Central memory CD4-positive, alpha-beta T cell (primary cell): ENCODE measurements around the gene COG2.
"Not testable (repeated sequence)": the region's sequence is repeated elsewhere in the genome, so short reads cannot be mapped to it uniquely, and the experiment has no call there.

Experiments used
- DNase-seq: peaks from one replicate; pipeline ENCODE4 v3.0.0; 2022

The COG2 gene

DNA sequence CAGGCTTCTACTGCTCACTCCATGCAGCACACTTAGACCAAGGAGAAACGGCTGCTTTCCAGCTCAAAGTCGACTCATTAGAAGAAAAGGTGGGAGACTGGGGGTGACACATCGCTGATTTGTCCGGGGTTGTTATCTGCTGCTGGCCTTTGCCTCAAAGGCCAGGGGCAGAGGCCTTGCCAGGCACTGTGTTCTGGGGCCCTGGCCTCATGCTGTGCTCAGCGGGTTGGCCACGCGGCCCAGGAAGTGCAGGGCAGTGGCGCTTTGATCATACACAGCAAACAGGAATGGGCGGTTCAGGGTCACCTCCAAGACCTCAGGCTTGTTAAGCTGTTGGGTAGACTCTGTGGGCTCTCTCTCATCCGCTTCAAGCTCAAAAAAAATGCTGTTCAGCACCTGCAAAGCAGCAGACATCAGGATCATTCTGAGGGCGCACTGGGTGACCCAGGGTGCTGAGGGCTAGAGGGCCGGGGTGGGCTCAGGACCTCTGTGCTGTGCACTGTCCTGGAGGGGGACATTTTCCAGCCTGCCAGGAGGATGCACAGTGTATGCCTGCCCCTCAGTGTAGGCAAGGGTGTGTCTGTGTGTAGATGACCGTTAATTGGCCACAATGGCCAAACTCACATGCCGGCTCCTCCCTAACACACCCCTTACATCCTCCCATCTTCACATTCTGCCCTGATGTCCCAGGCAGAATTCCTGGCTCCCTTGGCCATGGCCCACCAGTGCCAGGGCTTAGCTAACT, 60.8 kb downstream of the COG2 start:
- DNase-seq, result no peak

DNA sequence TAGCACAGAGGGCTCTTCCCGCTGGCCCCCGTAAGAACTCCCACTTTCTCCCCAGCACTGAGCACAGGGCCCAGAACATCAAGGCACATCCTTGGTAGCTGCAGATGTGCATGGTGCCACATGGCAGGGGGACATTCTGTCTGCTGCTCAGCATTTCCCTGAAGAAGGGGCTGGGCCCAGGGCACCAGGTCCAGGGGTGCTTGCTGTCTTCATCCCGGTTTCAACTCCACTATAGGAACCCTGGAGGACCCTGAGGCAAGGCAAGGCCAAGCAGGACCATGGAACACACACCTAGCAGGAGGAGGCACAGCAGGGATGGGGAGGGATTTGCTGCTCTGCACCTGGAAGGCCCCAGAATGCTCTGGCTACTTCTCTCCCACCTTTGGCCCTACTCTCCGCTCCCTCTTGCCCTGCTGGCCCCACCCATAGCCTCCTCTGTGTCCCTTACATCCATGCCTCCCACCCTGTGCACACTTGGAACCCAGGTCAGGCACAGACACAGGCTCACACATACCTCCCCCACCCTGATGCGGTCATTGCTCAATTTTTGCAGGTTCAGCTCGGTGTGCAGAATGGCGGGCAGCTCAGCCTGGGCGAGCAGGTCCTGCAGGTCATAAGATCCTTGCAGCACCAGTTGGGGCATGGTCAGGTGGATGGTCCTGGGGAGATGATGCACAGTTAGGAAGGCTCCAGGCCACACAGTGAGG, 61.6 kb downstream of the COG2 start:
- no peak for DNase-seq

GRCh38 chr1:230704830-230705229, 62.5 kb downstream of the COG2 start:
- no peak for DNase-seq

DNA sequence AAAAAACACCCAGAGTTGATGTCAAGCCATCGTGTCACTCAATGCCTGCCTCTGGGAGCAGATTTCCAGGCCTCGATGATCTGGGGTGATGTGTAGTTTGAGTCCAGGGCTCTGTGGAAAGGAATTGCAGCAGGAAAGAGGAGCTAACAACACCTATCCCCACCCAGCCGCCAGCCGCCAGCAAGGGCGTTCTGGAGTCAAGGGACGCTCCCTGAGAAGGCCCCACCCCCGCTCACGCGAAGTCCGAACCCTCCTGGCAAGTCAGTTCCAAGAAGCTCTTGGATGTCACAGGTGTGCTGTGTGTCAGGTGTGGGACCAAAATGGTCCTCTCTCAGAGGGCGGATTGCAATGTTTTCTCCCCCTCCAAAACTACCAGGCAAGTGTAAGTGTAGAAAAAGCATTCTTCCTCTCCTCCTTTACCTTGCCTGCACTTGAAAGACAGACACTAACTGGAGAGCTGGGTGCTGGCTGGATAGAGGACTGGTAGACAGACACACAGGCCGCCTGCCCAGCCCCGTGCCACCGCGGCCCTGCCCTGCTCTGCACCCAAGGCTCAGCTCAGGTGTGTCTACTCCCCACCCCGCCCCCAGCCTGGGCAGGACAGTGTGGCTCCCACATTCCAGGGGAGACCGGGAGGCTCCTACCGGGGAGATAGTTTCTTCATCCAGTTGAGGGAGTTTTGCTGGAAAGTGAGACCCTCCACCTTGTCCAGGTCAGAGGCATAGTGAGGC, 63.2 kb downstream of the COG2 start:
- no peak for DNase-seq

DNA sequence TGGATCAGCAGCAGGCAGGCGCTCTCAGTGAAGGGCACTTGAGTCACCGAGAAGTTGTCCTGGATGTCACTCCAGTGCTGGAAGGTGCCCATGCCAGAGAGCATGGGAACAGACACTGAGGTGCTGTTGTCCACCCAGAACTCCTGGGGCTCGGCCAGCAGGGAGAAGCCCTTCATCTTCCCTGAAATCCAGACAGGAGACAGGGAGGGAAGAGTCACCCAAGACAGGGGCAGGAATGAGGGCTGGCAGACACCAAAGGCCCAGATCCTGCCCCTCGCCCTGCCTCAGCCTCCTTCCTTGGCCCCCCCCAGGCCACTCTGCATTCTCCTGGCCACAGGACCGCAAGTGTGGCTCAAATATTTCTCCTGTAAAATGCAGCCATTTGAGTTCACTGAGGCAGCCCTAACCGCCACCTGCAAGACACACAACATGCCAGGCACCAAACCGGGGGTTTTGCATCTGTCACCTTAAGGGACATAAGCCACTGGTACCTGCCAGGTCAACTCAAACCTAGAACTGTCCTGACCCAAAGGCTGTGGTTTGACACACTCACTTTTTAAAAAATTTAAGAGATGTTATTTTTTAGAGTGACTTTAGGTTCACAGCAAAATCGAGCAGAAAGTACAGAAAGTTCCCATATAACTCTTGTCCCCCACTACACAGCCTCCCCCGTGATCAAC, 63.9 kb downstream of the COG2 start:
- no peak for DNase-seq

- DNase-seq, result no peak
These were observed 64.8 kb downstream of the COG2 start for GRCh38 chr1:230706887-230707731.

- DNase-seq, result no peak
These were observed 65.7 kb downstream of the COG2 start for GRCh38 chr1:230707732-230708630.

DNA sequence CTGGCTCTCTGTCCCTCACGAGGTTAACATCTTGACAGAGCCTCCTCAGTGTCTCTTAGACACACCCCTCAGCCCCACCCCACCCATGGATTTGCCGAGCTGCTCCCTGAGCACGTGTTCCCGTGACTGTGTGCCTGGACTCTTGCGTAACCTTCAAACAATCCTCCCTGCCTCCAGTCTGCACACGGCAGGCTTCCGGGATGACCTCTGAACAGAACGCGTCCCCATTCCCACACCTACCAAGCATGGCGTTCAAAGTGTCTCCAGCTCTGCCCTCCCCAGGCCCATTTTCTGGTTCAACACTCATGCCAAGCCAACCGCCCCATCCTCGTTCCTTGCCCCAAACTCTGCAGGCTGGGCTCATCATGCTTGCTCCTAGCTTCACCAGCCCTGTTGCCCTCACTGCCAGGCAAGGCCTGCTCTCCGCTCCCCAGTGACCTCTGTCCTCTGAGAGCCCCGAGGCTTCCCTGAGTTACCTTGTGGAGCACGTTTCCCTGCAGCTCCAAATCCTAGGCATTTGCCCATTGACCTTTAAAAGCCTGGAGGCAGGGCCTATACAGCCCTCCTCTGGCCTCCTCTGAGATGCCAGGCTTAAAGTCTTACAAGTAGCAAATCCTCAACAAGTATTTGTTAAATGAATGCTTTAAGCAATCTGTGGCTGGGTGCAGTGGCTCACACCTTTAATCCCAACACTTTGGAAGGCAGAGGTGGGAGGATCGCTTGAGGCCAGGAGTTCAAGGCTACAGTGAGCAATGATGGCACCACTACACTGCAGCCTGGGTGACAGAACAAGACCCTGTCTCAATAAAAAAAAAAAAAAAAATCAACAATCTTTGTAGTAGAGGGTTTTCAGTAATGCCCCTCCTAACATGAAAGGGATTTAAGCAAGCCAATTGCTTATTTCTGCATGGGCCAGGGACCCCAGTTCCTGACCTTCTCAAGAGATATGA, 66.6 kb downstream of the COG2 start:
- no peak for DNase-seq

- DNase-seq, result no peak
These were observed 67.6 kb downstream of the COG2 start for GRCh38 chr1:230709619-230710542.

DNA sequence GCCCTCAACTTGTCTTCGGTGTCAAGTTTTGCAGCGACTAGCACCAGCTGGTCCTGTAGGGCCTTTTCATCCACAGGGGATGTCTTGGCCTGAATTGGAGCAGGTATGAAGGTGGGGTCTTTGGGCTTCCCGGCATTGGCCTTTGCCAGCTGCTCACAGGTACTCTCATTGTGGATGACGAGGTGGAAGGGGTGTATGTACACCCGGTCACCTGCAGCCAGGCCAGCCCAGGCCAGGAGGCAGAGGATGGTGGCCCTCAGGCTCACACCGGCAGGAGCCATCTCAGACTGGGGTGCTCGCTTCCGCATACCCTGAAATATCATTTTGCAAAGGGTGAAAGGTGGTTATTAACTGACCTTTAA, 68.2 kb downstream of the COG2 start:
- DNase-seq, result no peak

- DNase-seq, result no peak
These were observed 69.0 kb downstream of the COG2 start for GRCh38 chr1:230711245-230711644.

DNA sequence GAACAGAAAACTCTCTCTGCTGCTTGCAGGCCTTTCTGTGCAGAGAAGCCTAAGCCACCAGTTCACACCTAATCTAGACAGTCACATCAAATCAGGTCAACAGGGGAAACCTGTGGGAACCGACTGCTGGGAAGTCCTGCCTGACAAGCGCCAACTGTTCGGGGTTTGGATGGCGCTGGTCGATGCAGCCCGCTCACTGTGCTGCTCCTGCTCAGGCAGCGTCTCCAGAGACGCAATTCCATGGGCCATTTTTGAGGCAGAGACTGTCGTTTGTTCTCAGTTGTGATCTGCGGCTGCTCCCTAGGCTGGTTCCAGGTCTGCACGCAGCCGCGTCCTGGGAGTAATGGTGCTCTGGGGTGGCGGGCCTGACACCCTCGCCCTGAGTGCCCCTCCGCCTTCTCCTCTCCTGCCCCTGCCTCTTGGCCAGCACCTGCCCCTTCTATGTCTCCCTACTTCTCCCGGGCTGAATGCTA, 70.2 kb downstream of the COG2 start:
- no peak for DNase-seq

DNA sequence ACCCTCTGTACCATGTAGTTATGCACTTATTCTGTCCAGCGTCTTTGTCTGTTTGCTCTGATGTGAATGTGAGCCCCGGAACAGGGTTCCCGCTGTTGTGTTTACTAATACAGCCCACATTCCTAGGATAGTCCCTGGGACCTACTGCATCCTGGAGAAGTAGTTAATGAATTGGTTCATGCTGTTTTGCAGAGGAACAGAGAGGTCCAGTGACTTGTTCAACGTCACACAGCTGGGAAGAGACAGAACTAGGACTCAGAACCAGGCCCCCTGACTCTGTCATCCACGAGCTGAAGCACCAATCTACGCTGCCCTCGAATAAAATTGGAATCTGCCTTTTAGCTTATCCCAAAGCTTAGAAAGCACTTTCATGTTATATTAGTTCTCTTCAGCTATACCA, 70.9 kb downstream of the COG2 start:
- DNase-seq, result no peak

- no peak for DNase-seq
These were observed 71.2 kb downstream of the COG2 start for GRCh38 chr1:230713547-230713914.

DNA sequence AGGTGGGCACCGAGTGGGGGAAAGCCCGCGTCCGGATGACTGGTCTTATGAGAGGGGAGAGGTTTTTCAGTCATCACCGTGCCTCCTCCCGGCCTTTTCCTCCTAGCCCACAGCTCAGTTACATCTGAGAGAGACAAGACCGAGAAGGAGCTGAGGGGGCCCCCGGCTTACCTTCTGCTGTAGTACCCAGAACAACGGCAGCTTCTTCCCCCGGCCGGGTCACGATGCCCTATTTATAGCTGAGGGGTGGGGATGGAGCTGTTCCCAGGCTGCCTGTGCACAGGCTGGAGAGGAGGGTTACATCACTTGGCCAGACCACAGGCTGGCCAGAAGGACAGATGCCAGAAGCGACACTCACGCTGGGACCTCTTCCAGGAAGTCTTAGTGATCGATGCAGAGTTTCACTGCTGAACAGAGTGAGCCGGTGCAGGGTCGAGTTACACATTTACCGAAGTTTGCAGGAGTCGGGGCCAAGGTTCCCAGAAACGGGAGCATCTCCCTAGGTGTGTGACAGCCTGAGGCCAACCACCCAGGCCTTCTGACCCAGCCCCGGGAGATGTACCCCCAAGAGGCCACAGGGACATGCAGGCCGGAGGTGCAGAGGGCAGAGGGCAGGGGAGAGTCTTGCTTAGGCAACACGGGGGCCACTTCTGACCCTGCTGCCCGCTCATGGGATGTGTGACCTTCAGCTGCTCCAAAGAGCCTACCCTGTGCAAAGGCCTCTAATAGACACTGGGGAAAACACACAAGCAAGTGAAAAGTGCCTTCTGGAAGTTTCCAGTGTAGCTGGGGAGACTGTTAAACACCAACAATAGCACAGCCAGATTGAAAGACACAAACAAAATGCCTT, 71.9 kb downstream of the COG2 start, which contains the start of gene AGT:
TSS of gene AGT (minus strand) at position 208 of the 850 bp plus-strand sequence. CDS start 3,299 bp downstream, outside the sequence.
- DNase-seq, result no peak

GRCh38 chr1:230715510-230715909, 73.2 kb downstream of the COG2 start:
- DNase-seq, result no peak

DNA sequence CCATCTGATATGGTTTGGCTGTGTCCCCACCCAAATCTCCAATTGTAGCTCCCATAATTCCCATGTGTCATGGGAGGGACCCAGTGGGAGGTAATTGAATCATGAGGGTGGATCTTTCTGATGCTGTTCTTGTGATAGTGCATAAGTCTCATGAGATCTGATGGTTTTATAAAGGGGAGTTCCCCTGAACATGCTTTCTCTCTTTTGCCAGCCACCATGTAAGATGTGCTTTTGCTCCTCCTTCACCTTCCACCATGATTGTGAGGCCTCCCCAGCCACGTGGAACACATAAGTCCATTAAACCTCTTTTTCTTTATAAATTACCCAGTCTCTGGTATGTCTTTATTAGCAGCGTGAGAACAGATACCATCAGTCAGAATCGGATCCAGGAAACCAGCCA, 74.2 kb downstream of the COG2 start:
- not testable (repeated sequence) for DNase-seq

DNA sequence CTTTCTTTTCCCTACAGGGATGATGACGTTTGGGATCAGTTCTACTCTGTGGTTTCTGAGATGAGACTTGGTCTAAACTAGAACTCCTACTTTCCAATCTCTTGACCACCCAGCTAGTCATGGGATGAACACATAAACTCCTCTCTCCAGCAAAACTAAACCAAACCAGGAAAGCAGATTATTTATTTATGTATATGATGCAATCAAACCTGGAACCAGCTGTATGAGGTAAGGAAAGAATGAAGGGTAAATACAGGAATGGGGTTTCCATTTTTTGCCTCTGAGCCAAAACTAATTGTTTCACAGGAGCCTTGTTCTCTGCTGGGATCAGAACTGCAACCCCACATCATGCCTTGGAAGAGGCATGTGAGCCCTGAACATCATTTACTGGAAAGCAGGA, 75.0 kb downstream of the COG2 start:
- DNase-seq, result no peak
